Motor neuron (in vitro differentiated cells): ENCODE results near the gene VAMP1. TPM values are rescaled to one million over a fixed set of nuclear protein-coding genes. Genes with fewer than 3 reads are reported as not detected.

Experiments used
- ATAC-seq, 8 experiments: fragments of 200-7000 bp; cut with Tn5 transposase; replicated peaks in 6 of 8; 2 replicates each; pipeline ENCODE4 v1.8.0; 2021; ENCODE audit warnings: mild to moderate bottlenecking in 8 of 8, moderate library complexity in 8 of 8
- H3K27ac ChIP-seq, 2 donors: fragments of 250-450 bp; sonication (Bioruptor Pico); 2 replicates each; pipeline ENCODE4 v1.9.0; 2021; ENCODE audit warnings: antibody characterized with exemption in 2 of 2, mild to moderate bottlenecking in 2 of 2, moderate library complexity in 1 of 2
- H3K4me1 ChIP-seq, 2 donors: fragments of 250-450 bp; sonication (Bioruptor Pico); replicated peaks in 1 of 2; 2 replicates each; pipeline ENCODE4 v1.6.1; 2021; ENCODE audit warnings: antibody characterized with exemption in 2 of 2, mild to moderate bottlenecking in 2 of 2, moderate library complexity in 1 of 2
- H3K4me3 ChIP-seq, 5 donors: fragments of 250-450 bp; sonication (Bioruptor Pico); 2 replicates each; pipeline ENCODE4 v1.9.0; 2021; ENCODE audit warnings: antibody characterized with exemption in 5 of 5, mild to moderate bottlenecking in 5 of 5, moderate library complexity in 4 of 5
- WGBS, 10 experiments: fragments of 450-650 bp; shearing (Covaris generic); methylation state at CpG; one replicate each; pipeline ENCODE4 v1.0.0; 2022; 5-methylcytosine and 5-hydroxymethylcytosine counted together
- in situ Hi-C, 9 experiments: fragments of 400-800 bp; cut with MboI; loops; one replicate each; pipeline ENCODE4 v1.15.0; 2021; ENCODE audit warnings: low sequenced_read_pairs in 9 of 9, low pct_unique_long_range_greater_than_20kb in 2 of 9; ENCODE audit not compliant: unreplicated experiment in 9 of 9
- total RNA-seq, 8 experiments: library from RNA; unstranded; fragments of 300-600 nt; gene quantifications; 2 replicates each; pipeline versions ENCODE4 v1.2.3 to v1.2.4, GENCODE V29; 2022

VAMP1 gene
- total RNA-seq, 8 experiments from 2014 or later, result 6.1 to 38.3 (median 15.9) TPM

GRCh38 chr12:6424866-6425265 lies 45.6 kb downstream of the VAMP1 start:
- in situ Hi-C loops, result no loop called here
- 40 to 100% (median 85%) methylated on average over 1 to 8 of the region's 8 CpGs; no CpG with 5 or more reads in 2 of the 10 experiments for WGBS, 10 experiments
- no peak for ATAC-seq
- no peaks in the 10 kb centered on the region for H3K4me1 ChIP-seq
- H3K4me3 ChIP-seq, result no peak overlapping the region
- H3K27ac ChIP-seq, result no peak overlapping the region

- H3K4me1 ChIP-seq, result no peaks in the 10 kb centered on the region
- in situ Hi-C loops, result no loop called here
- H3K27ac ChIP-seq, result no peak overlapping the region
- 0 to 88% (median 63%) methylated on average over 1 to 6 of the region's 6 CpGs; no CpG with 5 or more reads in 4 of the 10 experiments for WGBS, 10 experiments
- ATAC-seq, result peak in 6 of 8 experiments; percentile 7 to 59 (median 38)
- no peak overlapping the region for H3K4me3 ChIP-seq
Measured at GRCh38 chr12:6424008-6424347, 46.5 kb downstream of the VAMP1 start.

- ATAC-seq, result peak; percentile 91 to 100 (median 97)
- H3K4me1 ChIP-seq, result no peaks in the 10 kb centered on the region
- in situ Hi-C loops, result no loop called here
- 0 to 70% (median 14%) methylated on average over 2 to 8 of the region's 9 CpGs; no CpG with 5 or more reads in 2 of the 10 experiments for WGBS, 10 experiments
- no peak overlapping the region for H3K4me3 ChIP-seq
- no peak overlapping the region for H3K27ac ChIP-seq
Measured at GRCh38 chr12:6423267-6424007, 47.0 kb downstream of the VAMP1 start.

- in situ Hi-C loops, result no loop called here
- Histone ChIP-seq H3K27ac (no peak overlapping the region), H3K4me3 (no peak overlapping the region), H3K4me1 (no peaks in the 10 kb centered on the region)
- 0% methylated on average over 1 of the region's 4 CpGs; no CpG with 5 or more reads in 9 of the 10 experiments for WGBS, 10 experiments
- ATAC-seq, result no peak
Measured at GRCh38 chr12:6420364-6420763, 50.1 kb downstream of the VAMP1 start.

- no peak for ATAC-seq
- Histone ChIP-seq H3K4me1 (no peaks in the 10 kb centered on the region), H3K27ac (no peak overlapping the region), H3K4me3 (no peak overlapping the region)
- in situ Hi-C loops, result no loop called here
- 39 to 100% (median 79%) methylated on average over 1 to 6 of the region's 6 CpGs; no CpG with 5 or more reads in 2 of the 10 experiments for WGBS, 10 experiments
Measured at GRCh38 chr12:6418796-6419195, 51.7 kb downstream of the VAMP1 start.

- no peak overlapping the region for H3K4me3 ChIP-seq
- H3K27ac ChIP-seq, result no peak overlapping the region
- in situ Hi-C loops, result no loop called here
- H3K4me1 ChIP-seq, result no peaks in the 10 kb centered on the region
- WGBS, 10 experiments, result 43 to 96% (median 80%) methylated on average over 1 to 3 of the region's 3 CpGs; no CpG with 5 or more reads in 1 of the 10 experiments
- ATAC-seq, result no peak
Measured at GRCh38 chr12:6416596-6416995, 53.9 kb downstream of the VAMP1 start.

Other genes starting within 250 kb of the VAMP1 start
- 1 to 10 TPM in 2 of 8 experiments, under 1 TPM in 6; 0.11 to 2.5 (median 0.52) TPM for gene PLEKHG6, start 160.0 kb downstream of the VAMP1 start, total RNA-seq
- gene TNFRSF1A, start 128.6 kb downstream of the VAMP1 start, total RNA-seq, result 100 to 1,000 TPM in 1 of 8 experiments, 10 to 100 TPM in 6, 1 to 10 TPM in 1; 5.5 to 118 (median 35.7) TPM
- 1 to 10 TPM in 5 of 8 experiments, under 1 TPM in 2, not detected in 1; 0.11 to 4.1 (median 1.6) TPM for gene SCNN1A, start 95.1 kb downstream of the VAMP1 start, total RNA-seq
- gene LTBR, start 86.5 kb downstream of the VAMP1 start, total RNA-seq, result 100 to 1,000 TPM in 1 of 8 experiments, 10 to 100 TPM in 2, 1 to 10 TPM in 1, under 1 TPM in 4; 0.11 to 115 (median 1.6) TPM
- 1 to 10 TPM in 2 of 8 experiments, under 1 TPM in 4, not detected in 2; 0.14 to 2.0 (median 0.37) TPM for gene CD27, start 25.7 kb downstream of the VAMP1 start, total RNA-seq
- gene TAPBPL, start 18.6 kb downstream of the VAMP1 start, total RNA-seq, result 10 to 100 TPM in 3 of 8 experiments, 1 to 10 TPM in 3, under 1 TPM in 2; 0.79 to 26.2 (median 3.1) TPM
- gene MRPL51, start 22.6 kb upstream of the VAMP1 start, total RNA-seq, result 100 to 1,000 TPM; 129 to 267 (median 184) TPM
- 10 to 100 TPM; 11.5 to 84.2 (median 16.2) TPM for gene NCAPD2, start 23.4 kb upstream of the VAMP1 start, total RNA-seq
- 1,000 to 10,000 TPM; 2,651 to 4,080 (median 3,703) TPM for gene GAPDH, start 63.8 kb upstream of the VAMP1 start, total RNA-seq
- gene IFFO1, start 85.4 kb upstream of the VAMP1 start, total RNA-seq, result 10 to 100 TPM; 10.1 to 22.7 (median 12.7) TPM
- gene NOP2, start 97.6 kb upstream of the VAMP1 start, total RNA-seq, result 10 to 100 TPM; 13.0 to 83.1 (median 24.1) TPM
- gene CHD4, start 136.7 kb upstream of the VAMP1 start, total RNA-seq, result 100 to 1,000 TPM; 190 to 382 (median 259) TPM
- gene LPAR5, start 165.3 kb upstream of the VAMP1 start, total RNA-seq, result under 1 TPM; 0.08 to 0.95 (median 0.19) TPM
- 1 to 10 TPM in 4 of 8 experiments, under 1 TPM in 4; 0.51 to 2.6 (median 1.1) TPM for gene ACRBP, start 176.8 kb upstream of the VAMP1 start, total RNA-seq
- gene ING4, start 192.4 kb upstream of the VAMP1 start, total RNA-seq, result 100 to 1,000 TPM in 1 of 8 experiments, 10 to 100 TPM in 7; 34.3 to 108 (median 81.6) TPM
- 10 to 100 TPM; 16.9 to 48.5 (median 32.7) TPM for gene ZNF384, start 218.7 kb upstream of the VAMP1 start, total RNA-seq
- gene PIANP, start 230.1 kb upstream of the VAMP1 start, total RNA-seq, result 1 to 10 TPM in 7 of 8 experiments, under 1 TPM in 1; 0.94 to 7.9 (median 2.8) TPM